ENCODE results near the gene GRID2. TPM values are rescaled to one million over a fixed set of nuclear protein-coding genes. Genes with fewer than 3 reads are reported as not detected.

GRID2 gene
- total and polyA plus RNA-seq, 2 of the 13 experiments (the other 11 are each of a cell fraction or from before 2014, with no cell fraction given), result not detected

DNA sequence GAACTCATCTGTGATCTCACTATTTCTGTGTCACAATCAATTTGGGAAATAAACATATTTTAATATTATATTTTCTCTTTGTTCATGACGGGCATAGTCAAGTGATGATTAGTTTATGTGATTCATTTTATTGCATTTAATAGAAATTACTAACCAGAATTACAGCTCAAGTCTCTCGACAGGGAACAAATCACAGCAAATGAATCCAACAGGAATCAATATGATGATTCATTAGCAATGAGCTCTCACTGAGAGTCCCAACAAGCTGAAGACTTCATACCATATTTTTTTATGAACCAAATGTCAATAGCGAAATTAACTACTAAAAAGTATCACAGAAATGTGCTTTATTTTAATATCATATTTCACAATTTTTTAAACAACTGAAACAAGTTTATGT, 649.7 kb downstream of the GRID2 start:
- Histone ChIP-seq H3K27ac (ENCODE audit: extremely low read length, insufficient read depth, low read length) (no peak overlapping the region), H2AFZ (ENCODE audit: low read length) (no peak overlapping the region), H3K4me1 (ENCODE audit: insufficient read depth, low read length) (no peaks in the 10 kb centered on the region), H3K9ac (ENCODE audit: insufficient read depth, low read depth, low read length) (no peak overlapping the region), H3K36me3 (replicated peaks in 1 of 2; ENCODE audit: control insufficient read depth in 1 of 2, insufficient read depth in 2 of 2, low read length in 2 of 2) (no peaks in the 10 kb centered on the region), H3K79me2 (ENCODE audit: insufficient read depth, low read length) (no peaks in the 10 kb centered on the region), H3K9me3 (ENCODE audit: low read length) (no peaks in the 10 kb centered on the region), H3K4me2 (ENCODE audit: low read depth, low read length) (no peak overlapping the region), H3K27me3 (ENCODE audit: control insufficient read depth in 1 of 2, insufficient read depth in 2 of 2, low read length in 2 of 2) (no peaks in the 10 kb centered on the region), H3K4me3 (replicated peaks in 1 of 3; ENCODE audit: insufficient read depth in 1 of 3, low read depth in 2 of 3, low read length in 3 of 3) (no peak overlapping the region), H4K20me1 (ENCODE audit: insufficient read depth, low read length) (no peaks in the 10 kb centered on the region)
- TF ChIP-seq PAX8 (CRISPR knock-in tag; IDR thresholded peaks at IDR 0.05; ENCODE audit: borderline replicate concordance) (no peak), ZNF333 (CRISPR knock-in tag; IDR thresholded peaks at IDR 0.05; ENCODE audit: borderline replicate concordance) (no peak), ZNF33A (CRISPR knock-in tag; IDR thresholded peaks at IDR 0.05; ENCODE audit: borderline replicate concordance) (no peak), ZNF878 (CRISPR knock-in tag; IDR thresholded peaks at IDR 0.05) (no peak), ZFP41 (CRISPR knock-in tag; IDR thresholded peaks at IDR 0.05; ENCODE audit: borderline replicate concordance) (no peak)
- TF ChIP-seq, protein P1, sequence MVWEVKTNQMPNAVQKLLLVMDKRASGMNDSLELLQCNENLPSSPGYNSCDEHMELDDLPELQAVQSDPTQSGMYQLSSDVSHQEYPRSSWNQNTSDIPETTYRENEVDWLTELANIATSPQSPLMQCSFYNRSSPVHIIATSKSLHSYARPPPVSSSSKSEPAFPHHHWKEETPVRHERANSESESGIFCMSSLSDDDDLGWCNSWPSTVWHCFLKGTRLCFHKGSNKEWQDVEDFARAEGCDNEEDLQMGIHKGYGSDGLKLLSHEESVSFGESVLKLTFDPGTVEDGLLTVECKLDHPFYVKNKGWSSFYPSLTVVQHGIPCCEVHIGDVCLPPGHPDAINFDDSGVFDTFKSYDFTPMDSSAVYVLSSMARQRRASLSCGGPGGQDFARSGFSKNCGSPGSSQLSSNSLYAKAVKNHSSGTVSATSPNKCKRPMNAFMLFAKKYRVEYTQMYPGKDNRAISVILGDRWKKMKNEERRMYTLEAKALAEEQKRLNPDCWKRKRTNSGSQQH (CRISPR knock-in tag; IDR thresholded peaks at IDR 0.05; ENCODE audit: low read depth), result no peak
- ATAC-seq, result no peak
- ChIA-PET POLR2A (no interaction called here), CTCF (ENCODE audit: low intra/inter-chr PET ratio, low total read pairs) (no interaction called here)
- BruUV-seq (replicated peaks), result no TSS peak
- in situ Hi-C loops (cut with HindIII; ENCODE audit: extremely low pct_ligation_motif_present, low pct_unique_long_range_greater_than_20kb), result no loop called here
- FAIRE-seq, result no peak
- no peak for DNase-seq (ENCODE audit: low spot score)
- intact Hi-C loops (cut with micrococcal nuclease; ENCODE audit: unreplicated experiment), result no loop called here
- WGBS (ENCODE audit: low lambda C conversion rate), result 2% methylated on average over 3 of the region's 3 CpGs

- Histone ChIP-seq H3K36me3 (replicated peaks in 1 of 2; ENCODE audit: control insufficient read depth in 1 of 2, insufficient read depth in 2 of 2, low read length in 2 of 2) (no peaks in the 10 kb centered on the region), H4K20me1 (ENCODE audit: insufficient read depth, low read length) (no peaks in the 10 kb centered on the region), H3K27ac (ENCODE audit: extremely low read length, insufficient read depth, low read length) (no peak overlapping the region), H3K79me2 (ENCODE audit: insufficient read depth, low read length) (no peaks in the 10 kb centered on the region), H3K9me3 (ENCODE audit: low read length) (no peaks in the 10 kb centered on the region), H3K4me3 (replicated peaks in 1 of 3; ENCODE audit: insufficient read depth in 1 of 3, low read depth in 2 of 3, low read length in 3 of 3) (no peak overlapping the region), H3K4me1 (ENCODE audit: insufficient read depth, low read length) (no peaks in the 10 kb centered on the region), H3K27me3 (ENCODE audit: control insufficient read depth in 1 of 2, insufficient read depth in 2 of 2, low read length in 2 of 2) (no peaks in the 10 kb centered on the region; a peak in 1 of 5 replicates), H2AFZ (ENCODE audit: low read length) (no peak overlapping the region), H3K9ac (ENCODE audit: insufficient read depth, low read depth, low read length) (no peak overlapping the region), H3K4me2 (ENCODE audit: low read depth, low read length) (no peak overlapping the region)
- intact Hi-C loops (cut with micrococcal nuclease; ENCODE audit: unreplicated experiment) (no loop called here), in situ Hi-C loops (cut with HindIII; ENCODE audit: extremely low pct_ligation_motif_present, low pct_unique_long_range_greater_than_20kb) (no loop called here)
- DNase-seq (ENCODE audit: low spot score), result no peak
- TF ChIP-seq, protein P2, sequence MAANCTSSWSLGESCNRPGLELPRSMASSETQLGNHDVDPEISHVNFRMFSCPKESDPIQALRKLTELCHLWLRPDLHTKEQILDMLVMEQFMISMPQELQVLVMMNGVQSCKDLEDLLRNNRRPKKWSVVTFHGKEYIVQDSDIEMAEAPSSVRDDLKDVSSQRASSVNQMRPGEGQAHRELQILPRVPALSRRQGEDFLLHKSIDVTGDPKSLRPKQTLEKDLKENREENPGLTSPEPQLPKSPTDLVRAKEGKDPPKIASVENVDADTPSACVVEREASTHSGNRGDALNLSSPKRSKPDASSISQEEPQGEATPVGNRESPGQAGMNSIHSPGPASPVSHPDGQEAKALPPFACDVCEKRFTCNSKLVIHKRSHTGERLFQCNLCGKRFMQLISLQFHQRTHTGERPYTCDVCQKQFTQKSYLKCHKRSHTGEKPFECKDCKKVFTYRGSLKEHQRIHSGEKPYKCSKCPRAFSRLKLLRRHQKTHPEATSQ (CRISPR knock-in tag; IDR thresholded peaks at IDR 0.05; ENCODE audit: borderline replicate concordance), result no peak
- TF ChIP-seq FOSL1 (CRISPR knock-in tag; IDR thresholded peaks at IDR 0.05; ENCODE audit: borderline replicate concordance), result no peak
- no peak for TF ChIP-seq RFXANK (CRISPR knock-in tag; IDR thresholded peaks at IDR 0.05)
- TF ChIP-seq ZNF143 (CRISPR knock-in tag; IDR thresholded peaks at IDR 0.05), result no peak
- TF ChIP-seq ZC3H13 (CRISPR knock-in tag; IDR thresholded peaks at IDR 0.05), result no peak
- TF ChIP-seq TBP (CRISPR knock-in tag; IDR thresholded peaks at IDR 0.05), result no peak
- TF ChIP-seq, protein P3, sequence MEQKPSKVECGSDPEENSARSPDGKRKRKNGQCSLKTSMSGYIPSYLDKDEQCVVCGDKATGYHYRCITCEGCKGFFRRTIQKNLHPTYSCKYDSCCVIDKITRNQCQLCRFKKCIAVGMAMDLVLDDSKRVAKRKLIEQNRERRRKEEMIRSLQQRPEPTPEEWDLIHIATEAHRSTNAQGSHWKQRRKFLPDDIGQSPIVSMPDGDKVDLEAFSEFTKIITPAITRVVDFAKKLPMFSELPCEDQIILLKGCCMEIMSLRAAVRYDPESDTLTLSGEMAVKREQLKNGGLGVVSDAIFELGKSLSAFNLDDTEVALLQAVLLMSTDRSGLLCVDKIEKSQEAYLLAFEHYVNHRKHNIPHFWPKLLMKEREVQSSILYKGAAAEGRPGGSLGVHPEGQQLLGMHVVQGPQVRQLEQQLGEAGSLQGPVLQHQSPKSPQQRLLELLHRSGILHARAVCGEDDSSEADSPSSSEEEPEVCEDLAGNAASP (CRISPR knock-in tag; IDR thresholded peaks at IDR 0.05; ENCODE audit: borderline replicate concordance), result no peak
- TF ChIP-seq NFKB2 (CRISPR knock-in tag; IDR thresholded peaks at IDR 0.05; ENCODE audit: borderline replicate concordance), result no peak
- CTCF ChIA-PET (ENCODE audit: low intra/inter-chr PET ratio, low total read pairs), result no interaction called here
- no TSS peak for BruUV-seq (replicated peaks)
- ATAC-seq, result no peak
- no peak for FAIRE-seq
- POLR2A ChIA-PET, result no interaction called here
- WGBS (ENCODE audit: low lambda C conversion rate), result 19% methylated on average over 2 of the region's 2 CpGs
These were observed 658.1 kb downstream of the GRID2 start for GRCh38 chr4:92961881-92962280.

Data from HepG2 (cell line).